Neural crest cell (in vitro differentiated cells): ENCODE measurements around the gene RAB9B. TPM values are rescaled to one million over a fixed set of nuclear protein-coding genes. Genes with fewer than 3 reads are reported as not detected.

Experiments used
- DNase-seq: peaks from one replicate; pipeline ENCODE4 v3.0.0; 2021; ENCODE audit warnings: low read depth, mixed read lengths, low spot score
- H3K27ac Mint-ChIP-seq: one replicate; pipeline ENCODE4 v1.8.0; 2021; ENCODE audit warnings: mild to moderate bottlenecking, mixed read lengths; ENCODE audit not compliant: unreplicated experiment
- H3K27me3 Mint-ChIP-seq: 2 replicates; pipeline ENCODE4 v1.8.0; 2021; ENCODE audit warnings: low read depth, mild to moderate bottlenecking, mixed read lengths
- H3K36me3 Mint-ChIP-seq: 2 replicates; pipeline ENCODE4 v1.8.0; 2021; ENCODE audit warnings: low read depth, mild to moderate bottlenecking, mixed read lengths
- H3K4me1 Mint-ChIP-seq: 2 replicates; pipeline ENCODE4 v1.8.0; 2021; ENCODE audit warnings: mixed read lengths
- H3K4me3 Mint-ChIP-seq: one replicate; pipeline ENCODE4 v1.8.0; 2021; ENCODE audit warnings: mild to moderate bottlenecking, mixed read lengths
- H3K9me3 Mint-ChIP-seq: 2 replicates; pipeline ENCODE4 v1.8.0; 2021; ENCODE audit warnings: mixed read lengths
- CTCF ChIP-seq: fragments of 200-600 bp; sonication (generic); conservative IDR thresholded peaks from 2 replicates; pipeline ENCODE4 v1.5.0; 2021; ENCODE audit warnings: antibody characterized with exemption, mild to moderate bottlenecking
- total RNA-seq: library from RNA; stranded (reverse); gene quantifications from 2 replicates; pipeline ENCODE4 v1.2.1, GENCODE V29; 2021

Gene RAB9B
- total RNA-seq, 1 donor from 2014 or later = 3.4 TPM

- H3K9me3 Mint-ChIP-seq = peaks cover 5% of the 10 kb centered on the region
- peaks cover 5% of the 10 kb centered on the region for H3K4me1 Mint-ChIP-seq
- no peaks in the 10 kb centered on the region for H3K27me3 Mint-ChIP-seq
- no peak for TF ChIP-seq CTCF
- no peaks in the 10 kb centered on the region for H3K36me3 Mint-ChIP-seq
- no peak overlapping the region for H3K27ac Mint-ChIP-seq
- H3K4me3 Mint-ChIP-seq = no peak overlapping the region
- no peak for DNase-seq
These were observed 32.1 kb upstream of the RAB9B start for GRCh38 chrX:103864149-103864548.

- peaks cover 5% of the 10 kb centered on the region for H3K4me1 Mint-ChIP-seq
- peaks cover 7% of the 10 kb centered on the region for H3K9me3 Mint-ChIP-seq
- H3K4me3 Mint-ChIP-seq = no peak overlapping the region
- no peak for TF ChIP-seq CTCF
- H3K36me3 Mint-ChIP-seq = no peaks in the 10 kb centered on the region
- no peak overlapping the region for H3K27ac Mint-ChIP-seq
- no peaks in the 10 kb centered on the region for H3K27me3 Mint-ChIP-seq
- no peak for DNase-seq
These were observed 29.1 kb upstream of the RAB9B start for GRCh38 chrX:103861200-103861599.

GRCh38 chrX:103849558-103849957 lies 17.5 kb upstream of the RAB9B start:
- TF ChIP-seq CTCF = no peak
- no peaks in the 10 kb centered on the region for H3K4me1 Mint-ChIP-seq
- no peaks in the 10 kb centered on the region for H3K27me3 Mint-ChIP-seq
- H3K4me3 Mint-ChIP-seq = no peak overlapping the region
- H3K9me3 Mint-ChIP-seq = no peaks in the 10 kb centered on the region
- no peaks in the 10 kb centered on the region for H3K36me3 Mint-ChIP-seq
- no peak for DNase-seq
- H3K27ac Mint-ChIP-seq = no peak overlapping the region

GRCh38 chrX:103847174-103847870 lies 15.3 kb upstream of the RAB9B start:
- no peaks in the 10 kb centered on the region for H3K36me3 Mint-ChIP-seq
- TF ChIP-seq CTCF = no peak
- H3K27me3 Mint-ChIP-seq = no peaks in the 10 kb centered on the region
- H3K27ac Mint-ChIP-seq = no peak overlapping the region
- no peak overlapping the region for H3K4me3 Mint-ChIP-seq
- H3K9me3 Mint-ChIP-seq = no peaks in the 10 kb centered on the region
- no peaks in the 10 kb centered on the region for H3K4me1 Mint-ChIP-seq
- no peak for DNase-seq

- no peaks in the 10 kb centered on the region for H3K9me3 Mint-ChIP-seq
- H3K4me3 Mint-ChIP-seq = no peak overlapping the region
- TF ChIP-seq CTCF = no peak
- H3K36me3 Mint-ChIP-seq = no peaks in the 10 kb centered on the region
- no peak overlapping the region for H3K27ac Mint-ChIP-seq
- H3K4me1 Mint-ChIP-seq = no peaks in the 10 kb centered on the region
- no peaks in the 10 kb centered on the region for H3K27me3 Mint-ChIP-seq
- no peak for DNase-seq
These were observed 14.3 kb upstream of the RAB9B start for GRCh38 chrX:103846386-103846785.
